C4-2B (cell line): Measurements from ENCODE around the gene FAM9C.
"Not testable (repeated sequence)": the region's sequence is repeated elsewhere in the genome, so short reads cannot be mapped to it uniquely, and the experiment has no call there.

Experiments
- H3K27ac ChIP-seq: fragments of 450-650 bp; 2 replicates; pipeline ENCODE4 v1.5.1; 2017
- ZFX ChIP-seq: fragments of 450-650 bp; IDR thresholded peaks from 2 replicates; pipeline ENCODE4 v1.6.1; 2017
- TF ChIP-seq, protein P1 (sequence below): fragments of 450-650 bp; conservative IDR thresholded peaks from 2 replicates; pipeline ENCODE4 v1.5.1; 2017; ENCODE audit warnings: mild to moderate bottlenecking

Gene FAM9C

GRCh38 chrX:13026877-13027652 is 17.4 kb downstream of the FAM9C start:
- H3K27ac ChIP-seq = no peak overlapping the region
- no peak for TF ChIP-seq ZFX
- TF ChIP-seq, protein P1, sequence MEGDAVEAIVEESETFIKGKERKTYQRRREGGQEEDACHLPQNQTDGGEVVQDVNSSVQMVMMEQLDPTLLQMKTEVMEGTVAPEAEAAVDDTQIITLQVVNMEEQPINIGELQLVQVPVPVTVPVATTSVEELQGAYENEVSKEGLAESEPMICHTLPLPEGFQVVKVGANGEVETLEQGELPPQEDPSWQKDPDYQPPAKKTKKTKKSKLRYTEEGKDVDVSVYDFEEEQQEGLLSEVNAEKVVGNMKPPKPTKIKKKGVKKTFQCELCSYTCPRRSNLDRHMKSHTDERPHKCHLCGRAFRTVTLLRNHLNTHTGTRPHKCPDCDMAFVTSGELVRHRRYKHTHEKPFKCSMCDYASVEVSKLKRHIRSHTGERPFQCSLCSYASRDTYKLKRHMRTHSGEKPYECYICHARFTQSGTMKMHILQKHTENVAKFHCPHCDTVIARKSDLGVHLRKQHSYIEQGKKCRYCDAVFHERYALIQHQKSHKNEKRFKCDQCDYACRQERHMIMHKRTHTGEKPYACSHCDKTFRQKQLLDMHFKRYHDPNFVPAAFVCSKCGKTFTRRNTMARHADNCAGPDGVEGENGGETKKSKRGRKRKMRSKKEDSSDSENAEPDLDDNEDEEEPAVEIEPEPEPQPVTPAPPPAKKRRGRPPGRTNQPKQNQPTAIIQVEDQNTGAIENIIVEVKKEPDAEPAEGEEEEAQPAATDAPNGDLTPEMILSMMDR = no peak

- no peak overlapping the region for H3K27ac ChIP-seq
- TF ChIP-seq, protein P1 = no peak
- TF ChIP-seq ZFX = no peak
Measured at GRCh38 chrX:13024986-13025385, 19.4 kb downstream of the FAM9C start.

- no peak overlapping the region for H3K27ac ChIP-seq
- TF ChIP-seq ZFX = no peak
- TF ChIP-seq, protein P1 = no peak
Measured at GRCh38 chrX:13023979-13024378, 20.4 kb downstream of the FAM9C start.

GRCh38 chrX:13023567-13023966 is 20.9 kb downstream of the FAM9C start:
- no peak overlapping the region for H3K27ac ChIP-seq
- TF ChIP-seq ZFX = no peak
- TF ChIP-seq, protein P1 = no peak

- no peak overlapping the region for H3K27ac ChIP-seq
- TF ChIP-seq, protein P1 = no peak
- TF ChIP-seq ZFX = no peak
Measured at GRCh38 chrX:13022926-13023325, 21.5 kb downstream of the FAM9C start.

DNA sequence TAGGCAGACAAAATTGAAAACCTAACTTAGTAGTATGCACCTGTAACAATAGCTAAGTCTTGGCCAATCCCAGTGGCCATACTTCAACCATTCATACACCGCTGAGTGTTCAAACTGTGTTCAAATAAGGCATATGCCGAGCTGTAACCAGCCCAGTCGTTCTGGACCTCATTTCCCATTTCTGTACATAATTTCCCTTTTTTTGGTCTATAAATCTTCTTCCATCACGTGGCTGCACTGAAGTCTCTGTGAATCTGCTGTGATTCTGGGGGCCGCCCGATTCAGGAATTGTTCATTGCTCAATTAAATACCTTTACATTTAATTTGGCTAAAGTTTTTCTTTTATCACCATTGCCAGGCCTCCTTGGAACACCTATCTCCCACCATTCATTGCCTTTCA is 27.7 kb downstream of the FAM9C start:
- not testable (repeated sequence) for H3K27ac ChIP-seq

DNA sequence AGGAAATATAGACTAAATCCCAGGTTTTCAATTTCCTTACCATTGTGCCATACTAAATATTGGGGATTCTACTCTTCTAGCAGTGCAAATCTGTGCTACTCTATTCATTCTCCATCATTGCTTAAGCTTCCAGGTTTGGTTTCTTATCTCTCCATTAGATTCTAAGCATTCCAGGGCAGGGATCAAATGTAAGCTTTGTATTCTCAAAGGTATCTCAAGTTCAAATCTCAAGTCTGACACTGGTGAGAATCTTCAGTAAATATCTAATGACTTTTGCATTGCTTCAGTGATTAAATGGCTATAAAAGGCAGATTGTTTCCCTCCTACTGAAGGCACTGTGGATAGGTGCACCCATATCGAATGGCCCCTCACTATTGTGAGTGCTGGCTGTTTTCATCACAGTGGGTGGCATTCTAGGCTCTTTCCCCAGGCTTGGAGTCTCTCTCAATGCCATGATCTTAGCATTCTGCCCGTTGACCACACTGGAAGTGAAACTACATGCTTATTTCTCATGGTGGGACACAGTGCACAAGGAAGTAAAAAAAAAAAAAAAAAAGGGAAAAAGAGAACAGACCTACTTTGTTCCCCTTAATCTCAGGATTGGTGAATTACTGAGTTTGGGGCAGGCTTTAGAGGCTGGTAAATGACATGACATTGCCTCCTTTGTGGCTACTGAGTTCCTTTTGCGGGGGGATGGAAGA is 28.7 kb downstream of the FAM9C start:
- no peak for TF ChIP-seq ZFX
- TF ChIP-seq, protein P1 = no peak
- H3K27ac ChIP-seq = no peak overlapping the region
